ENCODE measurements around the gene CHMP4B.

DNA sequence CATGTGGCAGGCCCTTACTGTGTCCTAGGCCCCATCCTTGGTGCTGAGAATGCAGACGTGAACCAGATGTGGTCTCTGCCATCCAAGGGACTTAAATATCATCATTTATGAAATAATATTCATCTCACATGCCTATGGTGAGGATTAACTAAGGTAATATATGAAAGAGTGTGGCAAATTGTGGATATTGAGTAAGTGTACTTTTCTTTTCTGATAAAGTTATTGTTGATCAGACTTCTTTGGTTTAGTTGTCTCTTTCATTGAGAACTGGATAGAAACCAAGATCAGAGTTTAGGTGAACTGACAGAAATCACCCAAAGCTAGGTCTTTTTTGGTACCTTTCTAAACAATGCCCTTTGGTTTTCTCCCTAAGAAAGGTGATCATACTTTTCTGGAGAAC lies 5.0 kb downstream of the CHMP4B start:
- TF ChIP-seq, protein P1, sequence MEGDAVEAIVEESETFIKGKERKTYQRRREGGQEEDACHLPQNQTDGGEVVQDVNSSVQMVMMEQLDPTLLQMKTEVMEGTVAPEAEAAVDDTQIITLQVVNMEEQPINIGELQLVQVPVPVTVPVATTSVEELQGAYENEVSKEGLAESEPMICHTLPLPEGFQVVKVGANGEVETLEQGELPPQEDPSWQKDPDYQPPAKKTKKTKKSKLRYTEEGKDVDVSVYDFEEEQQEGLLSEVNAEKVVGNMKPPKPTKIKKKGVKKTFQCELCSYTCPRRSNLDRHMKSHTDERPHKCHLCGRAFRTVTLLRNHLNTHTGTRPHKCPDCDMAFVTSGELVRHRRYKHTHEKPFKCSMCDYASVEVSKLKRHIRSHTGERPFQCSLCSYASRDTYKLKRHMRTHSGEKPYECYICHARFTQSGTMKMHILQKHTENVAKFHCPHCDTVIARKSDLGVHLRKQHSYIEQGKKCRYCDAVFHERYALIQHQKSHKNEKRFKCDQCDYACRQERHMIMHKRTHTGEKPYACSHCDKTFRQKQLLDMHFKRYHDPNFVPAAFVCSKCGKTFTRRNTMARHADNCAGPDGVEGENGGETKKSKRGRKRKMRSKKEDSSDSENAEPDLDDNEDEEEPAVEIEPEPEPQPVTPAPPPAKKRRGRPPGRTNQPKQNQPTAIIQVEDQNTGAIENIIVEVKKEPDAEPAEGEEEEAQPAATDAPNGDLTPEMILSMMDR (IDR thresholded peaks at IDR 0.05), result no peak
- TF ChIP-seq POLR2A (IDR thresholded peaks at IDR 0.05), result no peak
